ENCODE measurements around the gene ICA1L.
"Not testable (repeated sequence)": the region's sequence is repeated elsewhere in the genome, so short reads cannot be mapped to it uniquely, and the experiment has no call there.

The ICA1L gene

DNA sequence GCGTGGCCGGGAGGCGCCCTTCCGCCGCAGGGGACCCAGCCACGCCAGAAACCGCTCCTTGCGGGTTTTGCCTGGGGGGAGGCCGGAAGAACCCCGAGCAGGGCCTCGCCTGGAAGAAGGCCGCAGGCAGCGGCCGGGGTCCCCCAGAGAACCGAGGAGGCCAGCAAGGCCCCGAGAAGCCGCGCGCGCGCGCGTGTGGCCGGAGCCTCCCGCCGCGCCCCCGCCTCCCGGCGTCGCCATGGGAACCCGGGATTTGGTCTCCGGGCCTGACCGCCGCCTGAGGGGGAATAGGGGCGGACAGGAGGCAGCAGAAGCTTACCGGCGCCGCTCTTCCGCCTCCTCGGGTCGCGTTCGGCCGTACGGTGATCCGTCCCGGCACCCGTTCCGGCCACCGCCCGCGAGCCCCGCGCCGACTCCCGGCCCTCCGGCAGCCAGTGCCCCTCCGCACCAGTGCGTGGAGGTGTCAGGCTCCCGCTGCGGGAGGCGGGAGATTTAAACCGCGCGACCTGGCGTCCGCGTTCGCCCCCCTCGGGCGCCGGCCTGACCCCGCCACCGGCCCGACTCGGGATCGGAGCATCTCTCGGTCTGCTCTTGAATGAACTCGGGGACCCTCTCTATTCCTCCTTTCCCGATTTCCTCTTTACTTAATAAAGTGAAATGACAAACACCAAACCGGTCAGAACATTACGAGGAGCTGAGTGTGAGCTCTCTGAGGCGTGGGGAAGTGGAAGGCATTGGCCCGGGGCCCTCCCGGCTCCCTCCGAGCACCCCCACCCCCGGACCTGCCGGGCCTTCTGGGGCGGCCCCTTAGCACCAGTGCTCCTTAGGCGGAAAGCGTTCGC, at the start of gene ICA1L:
TSS of gene ICA1L (minus strand) at position 467 of the 842 bp plus-strand sequence. CDS start 42,757 bp downstream, outside the sequence.
- peak; percentile 51 for DNase-seq (ENCODE audit: low read depth)

DNA sequence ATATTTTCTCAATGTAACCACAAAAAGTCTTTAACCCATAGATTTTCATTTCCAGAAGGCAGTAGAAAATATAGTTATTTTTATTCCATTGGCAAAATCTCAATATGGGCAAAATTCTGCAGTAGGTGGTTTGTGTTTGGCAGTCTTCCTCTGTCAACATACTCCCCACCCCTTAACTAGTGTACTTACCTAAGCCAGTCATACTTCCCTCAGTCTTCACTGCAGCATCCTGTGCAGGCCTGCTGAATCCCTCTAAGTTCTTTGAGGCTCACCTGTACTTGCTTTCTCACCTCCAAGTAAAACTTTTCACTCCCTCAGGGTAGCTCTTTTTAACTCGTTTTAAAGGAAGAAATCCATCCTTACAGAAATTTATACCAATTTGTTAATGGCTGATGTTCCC, 47.3 kb upstream of the ICA1L start:
- DNase-seq (ENCODE audit: low read depth), result no peak

DNA sequence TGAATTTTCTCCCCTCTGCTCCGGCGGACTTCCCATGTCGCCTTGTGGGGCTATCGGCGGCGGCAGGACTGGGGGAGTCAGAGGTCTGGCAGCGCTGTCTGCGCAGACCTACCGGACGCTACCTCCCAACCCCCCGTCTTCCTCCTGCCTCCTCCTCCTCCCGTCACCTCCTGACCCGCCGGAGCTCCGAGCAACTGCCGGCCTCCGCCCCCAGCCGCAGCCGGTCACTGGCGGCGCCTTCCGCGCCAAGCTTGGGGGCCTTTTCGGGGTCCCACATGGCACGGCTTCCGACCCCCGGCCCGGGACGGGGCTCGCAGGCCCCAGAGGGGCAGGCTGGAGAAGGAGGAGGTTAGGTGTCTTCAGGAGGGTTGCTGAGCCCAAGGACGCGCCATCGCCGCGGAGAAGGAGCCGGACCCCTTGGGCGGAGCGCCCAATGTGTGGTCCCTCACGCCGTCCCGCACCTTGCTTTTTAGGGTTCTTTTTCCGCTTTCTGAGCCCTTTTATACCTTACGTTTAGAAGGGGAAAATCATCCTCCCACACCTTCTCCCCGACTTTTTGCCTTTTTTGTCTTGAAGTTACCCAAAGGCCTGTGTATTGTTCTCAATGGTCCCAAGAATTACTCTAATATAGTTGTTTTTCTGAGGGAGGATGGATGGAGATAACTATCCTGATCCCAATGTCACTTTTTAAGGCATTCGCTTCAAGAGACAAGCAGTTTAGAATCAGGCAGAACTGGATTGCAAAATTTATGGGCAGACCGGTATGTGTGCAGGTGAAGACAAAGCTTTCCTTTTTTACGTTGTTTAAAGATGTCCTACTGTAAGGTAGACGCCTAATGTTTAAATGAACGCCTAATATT, 41.0 kb upstream of the ICA1L start:
- peak; percentile 9 for DNase-seq (ENCODE audit: low read depth)

DNA sequence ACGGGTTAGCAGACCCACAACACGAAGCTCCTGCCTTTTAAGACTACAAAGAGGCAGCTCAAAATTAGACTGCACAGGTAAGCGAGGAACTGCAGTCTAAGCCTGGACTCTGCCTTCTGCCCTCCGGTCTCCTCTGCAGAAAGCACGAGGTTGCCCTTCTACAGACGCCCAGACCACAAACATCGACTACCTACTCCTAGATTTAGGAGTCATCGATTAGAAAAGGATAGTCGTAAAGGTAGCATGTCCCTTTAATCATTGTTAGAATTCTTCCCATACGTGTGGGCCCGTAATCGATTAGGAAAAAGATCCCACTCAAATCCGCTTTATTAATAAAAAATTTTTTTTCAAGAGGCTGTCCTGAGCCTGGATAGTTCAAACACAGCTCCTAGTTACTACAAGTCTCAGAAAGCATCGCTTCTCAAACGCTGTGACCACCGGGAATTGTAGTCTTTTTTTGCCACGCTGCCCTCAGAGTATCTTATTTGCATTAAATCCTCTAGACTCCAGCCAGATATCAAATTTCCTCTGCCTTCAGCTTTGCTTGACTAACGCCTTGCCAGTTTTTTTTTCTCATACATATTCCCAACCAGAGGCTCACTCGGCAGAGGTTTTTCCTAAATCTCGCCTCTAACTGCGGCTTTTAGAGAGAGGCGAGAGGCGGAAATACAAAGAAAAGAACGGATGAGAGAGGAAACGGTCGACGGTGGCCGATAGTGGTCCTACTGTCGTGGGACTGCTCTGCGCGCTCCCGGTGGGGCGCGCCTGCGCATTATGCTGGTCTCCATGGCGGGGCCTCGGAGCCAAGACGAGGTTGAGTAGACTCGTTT, 40.2 kb upstream of the ICA1L start, which contains the start of the genes CARF and WDR12:
TSS of gene CARF (plus strand) at position 764 of the 830 bp plus-strand sequence. CDS start 29,628 bp downstream, outside the sequence.
TSS of gene WDR12 (minus strand) at position 162 of the 830 bp plus-strand sequence. CDS start 197 bp downstream, outside the sequence.
- peak; percentile 85 for DNase-seq (ENCODE audit: low read depth)

DNA sequence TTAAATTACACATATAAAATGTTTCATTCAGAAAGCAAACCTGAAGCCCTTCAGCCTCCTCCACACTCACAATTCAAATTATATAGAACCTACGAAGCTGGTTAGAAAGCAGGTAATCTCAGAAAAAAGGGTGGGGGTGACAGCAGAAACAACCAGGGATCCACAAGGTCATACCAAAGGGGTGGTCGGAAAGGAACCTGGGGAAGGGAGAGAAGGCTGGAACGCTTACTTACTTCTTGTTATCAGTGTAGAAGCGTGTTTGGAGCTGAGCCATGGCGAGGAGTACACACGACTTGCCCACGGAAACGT, 39.6 kb upstream of the ICA1L start:
- no peak for DNase-seq (ENCODE audit: low read depth)

DNA sequence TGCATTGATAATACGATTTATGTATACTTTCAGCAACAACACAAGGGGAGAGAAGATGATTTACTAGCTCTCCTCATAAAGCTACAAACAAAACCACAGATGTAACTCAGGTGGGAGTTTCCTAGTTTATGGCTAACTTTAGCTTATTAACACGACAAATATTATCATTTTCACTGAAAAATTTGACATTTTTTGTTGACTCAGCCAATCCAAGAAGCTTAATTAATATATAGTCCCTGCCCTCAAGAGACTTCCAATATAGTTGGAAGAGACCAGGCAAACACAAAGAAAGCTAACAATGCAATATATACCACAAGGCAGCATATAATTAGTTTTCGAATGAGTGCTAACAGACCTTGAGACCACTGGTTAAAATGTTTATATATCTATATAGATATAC, 39.1 kb upstream of the ICA1L start:
- DNase-seq (ENCODE audit: low read depth), result no peak

DNA sequence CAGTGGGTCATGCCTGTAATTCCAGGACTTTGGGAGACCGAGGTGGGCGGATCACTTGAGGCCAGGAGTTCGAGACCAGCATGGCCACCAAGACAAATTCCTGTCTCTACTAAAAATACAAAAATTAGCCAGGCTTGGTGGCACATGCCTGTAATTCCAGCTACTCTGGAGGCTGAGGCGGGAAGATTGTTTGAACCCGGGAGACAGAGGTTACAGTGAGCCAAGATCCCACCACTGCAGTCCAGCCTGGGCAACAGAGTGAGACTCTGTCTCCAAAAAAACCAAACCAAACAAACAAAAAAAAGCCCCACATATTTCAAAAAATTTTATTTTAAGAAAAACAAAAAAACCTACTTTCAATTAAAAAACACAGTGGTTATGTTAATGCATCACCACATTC, 38.7 kb upstream of the ICA1L start:
- not testable (repeated sequence) for DNase-seq (ENCODE audit: low read depth)

DNA sequence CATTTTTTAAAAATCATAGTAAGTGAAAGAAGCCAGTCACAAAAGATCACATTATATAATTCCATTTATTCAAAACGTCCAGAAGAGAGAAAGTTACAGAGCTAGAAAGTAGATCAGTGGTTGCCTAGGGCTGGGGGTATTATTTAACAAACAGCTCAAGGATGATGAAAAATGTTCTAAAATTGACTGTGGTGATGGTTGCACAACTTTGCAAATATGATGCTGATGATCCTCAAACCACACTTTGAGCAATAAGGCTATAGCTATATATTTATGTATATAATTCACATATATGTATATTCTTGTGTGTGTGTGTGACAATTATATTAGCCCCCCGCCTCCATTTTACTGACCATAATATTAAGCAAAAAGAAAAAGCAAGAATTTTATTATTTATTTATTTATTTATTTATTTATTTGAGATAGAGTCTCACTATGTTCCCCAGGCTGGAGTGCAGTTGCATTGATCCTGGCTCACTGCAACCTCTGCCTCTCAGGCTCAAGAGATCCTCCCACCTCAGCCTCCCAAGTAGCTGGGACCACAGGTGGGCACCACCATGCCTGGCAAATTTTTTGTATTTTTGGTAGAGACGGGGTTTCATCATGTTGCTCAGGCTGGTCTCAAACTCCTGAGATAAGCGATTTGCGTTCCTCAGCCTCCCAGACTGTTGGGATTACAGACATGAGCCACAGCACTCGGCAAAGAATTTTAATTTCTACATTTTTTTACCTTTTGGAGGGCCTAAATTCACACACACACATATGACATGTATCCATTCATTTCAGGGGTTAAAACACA, 38.0 kb upstream of the ICA1L start:
- no peak for DNase-seq (ENCODE audit: low read depth)

DNA sequence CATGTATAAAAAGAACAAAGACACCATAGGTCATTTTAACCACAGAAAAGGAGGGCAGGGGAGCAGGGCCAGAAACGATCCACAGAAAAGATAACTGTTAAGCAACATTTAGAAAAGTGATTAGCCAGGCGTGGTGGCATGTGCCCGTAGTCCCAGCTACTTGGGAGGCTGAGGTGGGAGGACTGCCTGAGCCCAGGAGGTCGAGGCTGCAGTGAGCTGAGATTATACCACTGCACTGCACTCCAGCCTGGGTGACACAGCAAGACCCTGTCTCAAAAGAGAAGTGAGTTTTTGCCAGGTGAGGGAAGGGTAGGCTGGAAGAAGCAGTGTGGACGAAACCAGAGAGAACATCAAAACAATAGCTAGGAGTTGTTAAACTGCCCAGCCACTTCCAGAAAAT, 36.6 kb upstream of the ICA1L start:
- DNase-seq (ENCODE audit: low read depth), result no peak

DNA sequence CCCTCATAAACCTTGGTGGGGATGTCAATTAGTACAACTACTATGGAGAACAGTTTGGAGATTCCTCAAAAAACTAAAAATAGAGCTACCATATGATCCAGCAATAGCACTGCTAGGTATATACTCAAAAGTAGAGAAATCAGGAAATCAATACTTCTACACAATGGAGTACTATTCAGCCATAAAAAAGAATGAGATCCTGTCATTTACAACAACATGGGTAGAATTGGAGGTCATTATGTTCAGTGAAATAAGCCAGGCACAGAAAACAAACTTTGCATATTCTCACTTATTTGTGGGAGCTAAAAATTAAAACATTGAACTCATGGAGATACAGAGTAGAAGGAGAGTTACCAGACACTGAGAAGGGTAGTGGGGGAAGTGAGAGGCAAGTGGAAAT, 33.9 kb upstream of the ICA1L start:
- DNase-seq (ENCODE audit: low read depth), result not testable (repeated sequence)

DNA sequence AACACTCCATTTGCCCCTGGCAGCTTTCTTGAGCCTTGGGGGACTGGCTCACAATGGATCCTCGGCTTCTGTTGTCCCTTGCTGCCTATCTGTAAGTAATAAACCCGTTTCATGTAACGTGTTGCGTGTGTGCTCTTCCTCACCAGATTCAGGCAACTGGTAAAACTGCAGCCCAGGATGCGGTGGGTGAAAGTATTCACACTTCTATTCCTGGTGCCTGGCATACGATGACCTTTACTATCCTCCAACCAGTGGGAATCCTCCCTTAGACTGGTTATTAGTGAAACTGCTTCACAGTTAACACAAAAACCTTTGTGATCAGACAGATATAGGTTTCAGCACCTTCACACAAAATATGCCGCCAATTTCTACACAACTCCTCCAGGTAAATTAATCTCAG, 13.6 kb upstream of the ICA1L start:
- DNase-seq (ENCODE audit: low read depth), result no peak

DNA sequence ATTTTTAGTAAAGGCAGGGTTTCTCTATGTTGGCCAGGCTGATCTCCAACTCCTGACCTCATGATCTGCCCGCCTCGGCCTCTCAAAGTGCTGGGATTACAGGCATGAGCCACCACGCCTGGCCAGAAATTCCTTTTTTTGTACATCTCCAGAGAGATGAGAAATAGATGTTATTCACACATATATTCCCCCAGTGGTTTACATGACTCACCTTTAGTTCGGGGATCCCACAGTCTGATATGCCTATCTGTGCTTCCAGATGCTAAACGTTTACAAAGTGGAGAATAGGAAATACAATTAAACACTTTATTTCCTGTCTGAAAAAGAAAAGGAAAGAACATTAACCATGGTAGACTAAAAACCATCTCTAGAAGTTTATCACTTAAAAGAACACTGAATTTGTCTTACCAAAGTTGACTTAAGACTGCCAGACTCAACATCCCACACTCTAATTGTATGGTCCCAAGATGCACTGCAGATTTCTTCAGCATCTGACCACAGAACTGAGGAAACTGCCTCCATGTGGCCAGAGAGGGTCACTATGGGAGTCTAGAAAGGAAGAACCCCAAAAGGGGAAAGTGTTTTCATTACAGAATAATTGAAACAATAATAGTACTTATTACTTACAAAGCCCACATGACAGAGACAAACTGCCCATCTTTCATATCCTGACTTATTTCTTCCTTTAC, 12.6 kb upstream of the ICA1L start:
- DNase-seq (ENCODE audit: low read depth), result no peak

DNA sequence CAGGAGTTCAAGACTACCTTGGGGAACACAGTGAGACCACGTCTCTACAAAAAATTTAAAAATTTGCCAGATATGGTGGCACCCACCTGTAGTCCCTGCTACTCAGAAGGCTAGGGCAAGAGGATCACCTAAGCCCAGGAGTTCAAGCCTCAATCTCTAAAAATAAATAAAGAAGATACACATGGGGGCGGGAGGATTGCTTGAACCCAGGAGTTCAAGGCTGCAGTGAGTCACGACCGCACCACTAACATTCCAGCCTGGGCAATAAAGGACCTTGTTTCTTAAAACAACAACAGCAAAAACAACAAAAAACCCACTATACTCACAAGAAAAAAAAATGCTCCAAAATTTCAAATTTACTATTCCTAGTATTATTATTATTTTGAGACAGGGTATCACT, 10.0 kb upstream of the ICA1L start:
- no peak for DNase-seq (ENCODE audit: low read depth)

DNA sequence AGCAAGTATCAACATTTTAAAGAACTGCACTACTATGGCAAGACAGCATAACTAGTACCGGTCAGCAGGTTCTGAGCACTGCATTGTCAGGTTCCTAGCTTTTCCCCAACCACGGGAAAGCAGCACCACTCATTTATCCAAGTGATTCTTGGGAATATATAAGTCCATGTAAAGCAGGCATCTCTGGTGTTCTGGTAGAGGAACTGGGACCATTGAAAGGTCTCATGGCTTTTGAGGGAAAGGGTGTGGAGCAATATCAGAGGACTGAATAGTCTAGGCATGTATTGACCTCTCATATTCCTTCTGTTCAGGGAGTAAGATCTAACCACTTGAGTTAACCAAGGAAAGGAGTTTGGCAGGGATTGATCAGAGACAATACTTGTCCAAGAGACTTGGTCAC, 6.1 kb upstream of the ICA1L start:
- DNase-seq (ENCODE audit: low read depth), result no peak

DNA sequence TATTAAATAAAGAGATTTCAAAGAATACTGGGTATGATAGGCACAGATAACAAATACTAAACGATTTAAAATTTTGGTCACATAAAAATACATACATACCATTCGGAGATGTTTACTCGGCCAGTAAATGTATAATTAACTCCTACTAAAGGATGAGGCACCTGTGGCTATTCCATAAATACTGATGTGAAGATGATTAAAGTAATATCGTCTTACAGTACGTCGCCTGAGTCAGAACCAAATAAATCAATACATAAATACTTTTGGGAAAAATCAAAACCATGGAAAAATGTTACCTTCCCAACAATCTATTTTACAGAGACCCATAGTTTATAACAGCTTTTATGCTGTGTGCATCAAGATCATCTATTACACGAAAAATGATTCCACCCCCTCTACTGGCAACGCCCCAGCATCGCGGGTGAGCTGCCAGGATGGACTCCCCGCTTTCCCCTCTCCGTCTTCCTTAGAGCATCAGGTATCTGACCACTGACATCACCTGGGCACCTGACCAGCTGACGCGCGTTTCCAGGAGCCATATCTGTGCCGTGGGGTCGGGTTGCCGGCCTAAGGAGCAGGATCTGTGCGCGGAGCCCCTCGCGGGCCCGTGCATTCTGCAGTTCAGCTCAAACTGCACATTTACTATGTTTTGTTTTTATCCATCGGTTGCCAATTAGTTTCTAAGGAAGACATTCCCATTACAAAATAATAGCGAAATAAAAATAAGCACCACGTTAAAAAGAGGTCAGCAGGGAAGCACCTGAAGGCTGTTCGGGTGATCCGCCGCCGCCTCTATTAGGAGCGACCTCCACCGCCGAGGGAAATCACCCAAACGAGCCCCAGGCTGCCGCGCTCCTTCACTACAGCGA, 901 bp downstream of the ICA1L start:
- peak; percentile 52 for DNase-seq (ENCODE audit: low read depth)

DNA sequence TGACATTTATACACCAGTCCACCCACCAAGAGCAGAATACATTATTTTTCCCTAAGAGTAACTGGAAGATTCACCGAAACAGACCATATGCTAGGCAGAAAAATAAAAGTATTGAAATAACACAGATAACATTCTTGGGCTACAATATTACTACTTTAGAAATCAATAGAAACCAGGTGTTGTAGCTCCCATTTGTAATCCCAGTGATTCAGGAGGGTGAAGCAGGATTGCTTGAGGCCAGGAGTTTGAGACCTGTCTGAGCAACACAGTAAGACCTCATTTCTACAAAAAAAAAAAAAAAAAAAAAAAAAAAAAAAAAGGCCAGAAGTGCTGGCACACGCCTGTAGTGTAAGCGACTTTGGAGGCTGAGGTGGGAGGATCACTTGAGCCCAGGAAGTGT, 9.6 kb downstream of the ICA1L start:
- DNase-seq (ENCODE audit: low read depth), result no peak

DNA sequence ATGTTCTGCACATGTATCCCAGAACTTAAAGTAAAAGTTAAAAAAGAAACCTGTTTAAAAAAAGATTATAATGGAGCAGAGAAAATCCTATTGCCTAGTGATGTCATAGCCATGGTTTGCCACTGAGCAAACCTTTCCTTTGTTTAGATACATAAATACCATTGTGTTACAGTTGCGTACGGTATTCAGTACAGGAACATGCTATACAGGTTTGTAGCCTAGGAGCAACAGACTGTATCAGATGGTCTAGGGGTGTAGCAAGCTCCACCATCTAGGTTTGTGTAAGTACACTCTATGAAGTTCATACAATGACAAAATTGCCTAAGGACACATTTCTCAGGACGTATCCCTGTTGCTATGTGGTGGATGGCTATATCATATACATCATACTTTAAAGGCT, 13.0 kb downstream of the ICA1L start:
- DNase-seq (ENCODE audit: low read depth), result no peak

DNA sequence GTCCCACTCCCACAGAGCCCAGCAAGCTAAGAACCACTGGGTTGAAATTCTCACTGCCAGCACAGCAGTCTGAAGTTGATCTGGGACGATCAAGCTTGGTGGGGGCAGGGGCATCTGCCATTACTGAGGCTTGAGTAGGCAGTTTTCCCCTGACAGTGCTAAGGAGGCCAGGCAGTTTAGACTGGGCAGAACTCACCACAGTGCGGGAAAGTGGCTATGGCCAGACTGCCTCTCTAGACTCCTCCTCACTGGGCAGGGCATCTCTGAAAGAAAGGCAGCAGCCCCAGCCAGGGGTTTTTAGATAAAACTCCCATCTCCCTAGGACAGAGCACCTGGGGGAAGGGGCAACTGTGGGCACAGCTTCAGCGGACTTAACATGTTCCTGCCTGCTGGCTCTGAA, 22.2 kb downstream of the ICA1L start:
- DNase-seq (ENCODE audit: low read depth), result not testable (repeated sequence)

DNA sequence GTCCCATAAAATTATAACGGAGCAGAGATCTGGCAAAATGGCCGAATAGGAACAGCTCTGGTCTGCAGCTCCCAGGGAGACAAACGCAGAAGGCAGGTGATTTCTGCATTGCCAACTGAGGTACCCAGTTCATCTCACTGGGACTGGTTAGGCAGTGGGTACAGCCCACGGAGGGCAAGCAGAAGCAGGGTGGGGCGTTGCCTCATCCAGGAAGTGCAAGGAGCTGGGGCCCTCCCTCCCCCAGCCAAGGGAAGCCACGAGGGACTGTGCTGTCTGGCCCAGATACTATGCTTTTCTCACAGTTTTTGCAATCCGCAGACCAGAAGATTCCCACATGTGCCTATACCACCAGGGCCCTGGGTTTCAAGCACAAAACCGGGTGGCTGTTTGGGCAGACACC, 22.8 kb downstream of the ICA1L start:
- no peak for DNase-seq (ENCODE audit: low read depth)
